Fibroblast of mammary gland (primary cell): Measurements from ENCODE around the gene LMOD2.
A peak's percentile ranks its signal among the peaks of the same experiment; 100 is the strongest.

Experiments
- DNase-seq: peaks from one replicate; pipeline ENCODE4 v3.0.0-alpha.2; 2010; ENCODE audit warnings: low read depth
- H3K4me3 ChIP-seq: 2 replicates; pipeline ENCODE4 v1.5.1; 2011; ENCODE audit warnings: low read depth, mild to moderate bottlenecking, low read length, moderate library complexity; ENCODE audit not compliant: control insufficient read depth
- CTCF ChIP-seq: conservative IDR thresholded peaks from 2 replicates; pipeline ENCODE4 v1.5.1; 2011; ENCODE audit warnings: low read depth, low read length, inconsistent platforms; ENCODE audit not compliant: control insufficient read depth, insufficient read depth

Gene LMOD2

GRCh38 chr7:123637878-123638277, 17.8 kb upstream of the LMOD2 start:
- no peak for DNase-seq
- TF ChIP-seq CTCF, result no peak
- no peak overlapping the region for H3K4me3 ChIP-seq

GRCh38 chr7:123639631-123640030, 16.0 kb upstream of the LMOD2 start:
- H3K4me3 ChIP-seq, result no peak overlapping the region
- no peak for DNase-seq
- no peak for TF ChIP-seq CTCF

GRCh38 chr7:123640583-123640982, 15.1 kb upstream of the LMOD2 start:
- TF ChIP-seq CTCF, result no peak
- no peak overlapping the region for H3K4me3 ChIP-seq
- no peak for DNase-seq

GRCh38 chr7:123641901-123642300, 13.8 kb upstream of the LMOD2 start:
- DNase-seq, result no peak
- TF ChIP-seq CTCF, result no peak
- no peak overlapping the region for H3K4me3 ChIP-seq

GRCh38 chr7:123643495-123644441, 11.9 kb upstream of the LMOD2 start:
- peak; percentile 77 for DNase-seq
- no peak overlapping the region for H3K4me3 ChIP-seq
- TF ChIP-seq CTCF, result no peak

- TF ChIP-seq CTCF, result no peak
- no peak overlapping the region for H3K4me3 ChIP-seq
- DNase-seq, result no peak
Observed at GRCh38 chr7:123645516-123645915, 10.2 kb upstream of the LMOD2 start.
